ENCODE data around the gene PDP2. TPM values are rescaled to one million over a fixed set of nuclear protein-coding genes. Genes with fewer than 3 reads are reported as not detected.

PDP2 gene
- total RNA-seq, 6 donors from 2014 or later = 12.3 to 24.6 (median 17.4) TPM

GRCh38 chr16:66856801-66857200 is 23.5 kb upstream of the PDP2 start:
- no peak for ATAC-seq (ENCODE audit: low FRiP score in 2 of 2)
- peak in 1 of 2 donors; percentile 29 for DNase-seq
- TF ChIP-seq EP300 (IDR thresholded peaks at IDR 0.05) (no peak), POLR2A (IDR thresholded peaks at IDR 0.05) (no peak), CTCF (IDR thresholded peaks at IDR 0.05) (no peak), POLR2AphosphoS5 (IDR thresholded peaks at IDR 0.05) (no peak)
- Histone ChIP-seq H3K27me3 (no peaks in the 10 kb centered on the region), H3K36me3 (no peaks in the 10 kb centered on the region), H3K4me1 (peaks cover 0 to 10% (median 0%) of the 10 kb centered on the region in 4 donors), H3K27ac (no peak overlapping the region), H3K4me3 (no peak overlapping the region), H3K9me3 (no peaks in the 10 kb centered on the region)
- WGBS, 2 donors = 93% methylated on average over 2 of the region's 2 CpGs; no CpG with 5 or more reads in 1 of the 2 donors

GRCh38 chr16:66857437-66857836 is 22.9 kb upstream of the PDP2 start:
- WGBS, 2 donors = 76 to 78% methylated on average over 6 of the region's 6 CpGs
- Histone ChIP-seq H3K27me3 (no peaks in the 10 kb centered on the region), H3K9me3 (no peaks in the 10 kb centered on the region), H3K27ac (no peak overlapping the region), H3K4me1 (peaks cover 0 to 10% (median 0%) of the 10 kb centered on the region in 4 donors), H3K4me3 (no peak overlapping the region), H3K36me3 (no peaks in the 10 kb centered on the region)
- no peak for TF ChIP-seq POLR2A (IDR thresholded peaks at IDR 0.05)
- TF ChIP-seq EP300 (IDR thresholded peaks at IDR 0.05) = no peak
- TF ChIP-seq POLR2AphosphoS5 (IDR thresholded peaks at IDR 0.05) = no peak
- no peak for TF ChIP-seq CTCF (IDR thresholded peaks at IDR 0.05)
- no peak for DNase-seq
- ATAC-seq (ENCODE audit: low FRiP score in 2 of 2) = no peak

GRCh38 chr16:66858740-66859396 is 21.4 kb upstream of the PDP2 start:
- H3K27ac ChIP-seq = no peak overlapping the region
- no peak overlapping the region for H3K4me3 ChIP-seq
- DNase-seq = peak in 1 of 2 donors; percentile 85
- no peaks in the 10 kb centered on the region for H3K36me3 ChIP-seq
- no peaks in the 10 kb centered on the region for H3K27me3 ChIP-seq
- peaks cover 0 to 10% (median 0%) of the 10 kb centered on the region in 4 donors for H3K4me1 ChIP-seq
- no peaks in the 10 kb centered on the region for H3K9me3 ChIP-seq
- WGBS, 2 donors = 40 to 47% methylated on average over 4 of the region's 4 CpGs
- peak; percentile 18 to 42 for ATAC-seq (ENCODE audit: low FRiP score in 2 of 2)
- TF ChIP-seq EP300 (IDR thresholded peaks at IDR 0.05) (no peak), CTCF (IDR thresholded peaks at IDR 0.05) (no peak), POLR2A (IDR thresholded peaks at IDR 0.05) (no peak), POLR2AphosphoS5 (IDR thresholded peaks at IDR 0.05) (no peak)

GRCh38 chr16:66859397-66860068 is 20.8 kb upstream of the PDP2 start:
- Histone ChIP-seq H3K4me3 (no peak overlapping the region), H3K27me3 (no peaks in the 10 kb centered on the region), H3K4me1 (peaks cover 0 to 10% (median 0%) of the 10 kb centered on the region in 4 donors), H3K9me3 (no peaks in the 10 kb centered on the region), H3K27ac (no peak overlapping the region), H3K36me3 (no peaks in the 10 kb centered on the region)
- DNase-seq = no peak
- TF ChIP-seq EP300 (IDR thresholded peaks at IDR 0.05) (no peak), POLR2AphosphoS5 (IDR thresholded peaks at IDR 0.05) (no peak), CTCF (IDR thresholded peaks at IDR 0.05) (no peak), POLR2A (IDR thresholded peaks at IDR 0.05) (no peak)
- ATAC-seq (ENCODE audit: low FRiP score in 2 of 2) = no peak
- WGBS, 2 donors = 80 to 90% methylated on average over 2 to 3 of the region's 3 CpGs
